SU-DHL-6 (cell line): Measurements from ENCODE around the gene RHOBTB3.

ENCODE experiments used
- H2AFZ ChIP-seq: fragments of 200-600 bp; sonication (generic); 2 replicates; pipeline ENCODE4 v1.6.1; 2014; ENCODE audit warnings: low read depth, mild to moderate bottlenecking, moderate library complexity, mixed read lengths, antibody characterized with exemption, low read length; ENCODE audit not compliant: severe bottlenecking
- H3F3A ChIP-seq: fragments of 200-600 bp; shearing (Covaris generic); 2 replicates; pipeline ENCODE4 v1.6.0; 2016; ENCODE audit warnings: antibody characterized with exemption, mild to moderate bottlenecking; ENCODE audit not compliant: insufficient read depth
- H3K27ac ChIP-seq: fragments of 200-600 bp; sonication (generic); 2 replicates; pipeline ENCODE4 v1.5.1; 2016; ENCODE audit warnings: low read depth, mild to moderate bottlenecking, low read length, moderate library complexity, mixed read lengths
- H3K27me3 ChIP-seq: fragments of 200-600 bp; sonication (generic), shearing (Covaris generic); 2 replicates; pipeline ENCODE4 v1.6.0; 2014; ENCODE audit warnings: mild to moderate bottlenecking, low read length
- H3K36me3 ChIP-seq: fragments of 200-600 bp; sonication (generic); 2 replicates; pipeline ENCODE4 v1.6.1; 2014; ENCODE audit warnings: mild to moderate bottlenecking, low read length, mixed read lengths
- H3K4me2 ChIP-seq: fragments of 300-600, 200-600 bp; shearing (Covaris generic), sonication (generic); 2 replicates; pipeline ENCODE4 v1.6.0; 2014; ENCODE audit warnings: low read length, low read depth, mild to moderate bottlenecking; ENCODE audit not compliant: poor library complexity, severe bottlenecking
- H3K4me3 ChIP-seq: fragments of 200-600 bp; sonication (generic); 2 replicates; pipeline ENCODE4 v1.5.1; 2014; ENCODE audit warnings: antibody characterized with exemption, low read length, mild to moderate bottlenecking, mixed read lengths; ENCODE audit not compliant: insufficient read depth, poor library complexity, severe bottlenecking
- H3K79me2 ChIP-seq: fragments of 200-600 bp; sonication (generic); 2 replicates; pipeline ENCODE4 v1.6.1; 2014; ENCODE audit warnings: mild to moderate bottlenecking, low read length, moderate library complexity; ENCODE audit not compliant: insufficient read depth
- H3K9ac ChIP-seq: fragments of 200-600 bp; sonication (generic); 2 replicates; pipeline ENCODE4 v1.7.0; 2014; ENCODE audit warnings: mild to moderate bottlenecking, low read length
- H3K9me2 ChIP-seq: fragments of 200-600 bp; sonication (generic); replicated peaks from 2 replicates; pipeline ENCODE4 v1.6.1; 2014; ENCODE audit warnings: low read length; ENCODE audit not compliant: insufficient read depth
- H3K9me3 ChIP-seq: fragments of 200-600 bp; sonication (generic); 2 replicates; pipeline ENCODE4 v1.6.1; 2014; ENCODE audit warnings: low read length, mixed read lengths; ENCODE audit not compliant: insufficient read depth
- H4K20me1 ChIP-seq: fragments of 200-600 bp; sonication (generic); 2 replicates; pipeline ENCODE4 v1.6.1; 2014; ENCODE audit warnings: low read depth, mild to moderate bottlenecking, antibody characterized with exemption, low read length, moderate library complexity, mixed read lengths
- EZH2phosphoT487 ChIP-seq: fragments of 200-600 bp; sonication (generic), shearing (Covaris generic); conservative IDR thresholded peaks from 2 replicates; pipeline ENCODE4 v1.6.1; 2018; ENCODE audit warnings: mild to moderate bottlenecking, antibody characterized with exemption, low read length, moderate library complexity, mixed read lengths
- TF ChIP-seq, protein P1 (sequence below): fragments of 200-600 bp; sonication (generic); IDR thresholded peaks from one replicate; pipeline ENCODE4 v1.5.1; 2017; ENCODE audit warnings: antibody characterized with exemption, mild to moderate bottlenecking, low read length, moderate library complexity; ENCODE audit not compliant: insufficient read depth, poor library complexity, severe bottlenecking

Gene RHOBTB3, protein sequence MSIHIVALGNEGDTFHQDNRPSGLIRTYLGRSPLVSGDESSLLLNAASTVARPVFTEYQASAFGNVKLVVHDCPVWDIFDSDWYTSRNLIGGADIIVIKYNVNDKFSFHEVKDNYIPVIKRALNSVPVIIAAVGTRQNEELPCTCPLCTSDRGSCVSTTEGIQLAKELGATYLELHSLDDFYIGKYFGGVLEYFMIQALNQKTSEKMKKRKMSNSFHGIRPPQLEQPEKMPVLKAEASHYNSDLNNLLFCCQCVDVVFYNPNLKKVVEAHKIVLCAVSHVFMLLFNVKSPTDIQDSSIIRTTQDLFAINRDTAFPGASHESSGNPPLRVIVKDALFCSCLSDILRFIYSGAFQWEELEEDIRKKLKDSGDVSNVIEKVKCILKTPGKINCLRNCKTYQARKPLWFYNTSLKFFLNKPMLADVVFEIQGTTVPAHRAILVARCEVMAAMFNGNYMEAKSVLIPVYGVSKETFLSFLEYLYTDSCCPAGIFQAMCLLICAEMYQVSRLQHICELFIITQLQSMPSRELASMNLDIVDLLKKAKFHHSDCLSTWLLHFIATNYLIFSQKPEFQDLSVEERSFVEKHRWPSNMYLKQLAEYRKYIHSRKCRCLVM

DNA sequence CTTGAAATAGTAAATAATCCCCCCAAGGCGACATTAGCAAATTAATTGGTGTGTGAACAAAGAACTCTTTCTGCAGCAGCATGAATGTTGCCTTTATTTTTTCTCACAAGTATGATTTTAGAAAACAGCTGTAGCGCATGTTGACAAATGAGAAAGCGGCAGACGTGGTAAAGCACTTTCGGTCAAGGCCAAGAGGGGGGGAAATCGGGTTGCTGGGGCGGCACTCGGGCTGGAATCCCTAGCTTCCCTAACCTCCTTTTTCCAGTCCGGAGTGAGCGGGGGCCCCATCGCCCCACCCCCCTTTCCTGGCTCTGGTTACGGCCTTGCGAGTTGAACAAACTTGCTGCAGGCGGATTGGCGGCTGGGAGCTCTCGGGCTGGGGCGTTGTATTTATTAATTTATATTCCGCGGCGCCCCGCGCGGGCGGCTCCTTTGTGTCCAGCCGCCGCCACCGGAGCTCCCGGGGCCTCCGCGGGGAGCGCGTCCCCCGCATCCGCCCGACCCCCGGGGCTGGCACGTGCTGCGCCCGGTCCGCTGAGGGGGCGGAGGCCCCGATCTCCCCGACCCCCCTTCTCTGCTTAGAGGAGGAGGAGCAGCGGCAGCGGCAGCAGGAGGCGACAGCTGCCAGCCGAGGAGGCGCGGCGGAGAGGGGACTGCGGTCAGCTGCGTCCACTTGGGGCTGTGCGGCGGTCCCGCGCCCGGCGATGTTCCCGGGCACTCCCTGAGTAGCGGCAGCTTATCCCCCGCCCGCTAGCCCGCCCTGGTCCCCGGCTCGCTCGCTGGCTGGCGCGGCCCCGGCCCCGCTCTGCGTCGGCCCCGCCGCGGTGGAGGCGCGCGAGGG is at the start of gene RHOBTB3:
TSS of gene RHOBTB3 (plus strand) at position 607 of the 841 bp plus-strand sequence. CDS start 347 bp downstream, outside the sequence.
- Histone ChIP-seq H3K9me3 (no peaks in the 10 kb centered on the region), H3K36me3 (no peaks in the 10 kb centered on the region), H3F3A (no peaks in the 10 kb centered on the region), H3K4me3 (peak within 1 kb of the TSS; percentile 39), H2AFZ (peak within 1 kb of the TSS; percentile 50), H3K27me3 (no peaks in the 10 kb centered on the region), H3K27ac (no peak within 1 kb of the TSS), H3K9ac (peak within 1 kb of the TSS; percentile 28; the same call in 1 of the 2 replicates), H3K9me2 (no peaks in the 10 kb centered on the region), H4K20me1 (no peaks in the 10 kb centered on the region), H3K4me2 (peak within 1 kb of the TSS; percentile 47), H3K79me2 (no peaks in the 10 kb centered on the region)
- TF ChIP-seq EZH2phosphoT487, result peak; percentile 86; the same call in 1 of the 2 replicates
- TF ChIP-seq, protein P1, sequence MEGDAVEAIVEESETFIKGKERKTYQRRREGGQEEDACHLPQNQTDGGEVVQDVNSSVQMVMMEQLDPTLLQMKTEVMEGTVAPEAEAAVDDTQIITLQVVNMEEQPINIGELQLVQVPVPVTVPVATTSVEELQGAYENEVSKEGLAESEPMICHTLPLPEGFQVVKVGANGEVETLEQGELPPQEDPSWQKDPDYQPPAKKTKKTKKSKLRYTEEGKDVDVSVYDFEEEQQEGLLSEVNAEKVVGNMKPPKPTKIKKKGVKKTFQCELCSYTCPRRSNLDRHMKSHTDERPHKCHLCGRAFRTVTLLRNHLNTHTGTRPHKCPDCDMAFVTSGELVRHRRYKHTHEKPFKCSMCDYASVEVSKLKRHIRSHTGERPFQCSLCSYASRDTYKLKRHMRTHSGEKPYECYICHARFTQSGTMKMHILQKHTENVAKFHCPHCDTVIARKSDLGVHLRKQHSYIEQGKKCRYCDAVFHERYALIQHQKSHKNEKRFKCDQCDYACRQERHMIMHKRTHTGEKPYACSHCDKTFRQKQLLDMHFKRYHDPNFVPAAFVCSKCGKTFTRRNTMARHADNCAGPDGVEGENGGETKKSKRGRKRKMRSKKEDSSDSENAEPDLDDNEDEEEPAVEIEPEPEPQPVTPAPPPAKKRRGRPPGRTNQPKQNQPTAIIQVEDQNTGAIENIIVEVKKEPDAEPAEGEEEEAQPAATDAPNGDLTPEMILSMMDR, result no peak

DNA sequence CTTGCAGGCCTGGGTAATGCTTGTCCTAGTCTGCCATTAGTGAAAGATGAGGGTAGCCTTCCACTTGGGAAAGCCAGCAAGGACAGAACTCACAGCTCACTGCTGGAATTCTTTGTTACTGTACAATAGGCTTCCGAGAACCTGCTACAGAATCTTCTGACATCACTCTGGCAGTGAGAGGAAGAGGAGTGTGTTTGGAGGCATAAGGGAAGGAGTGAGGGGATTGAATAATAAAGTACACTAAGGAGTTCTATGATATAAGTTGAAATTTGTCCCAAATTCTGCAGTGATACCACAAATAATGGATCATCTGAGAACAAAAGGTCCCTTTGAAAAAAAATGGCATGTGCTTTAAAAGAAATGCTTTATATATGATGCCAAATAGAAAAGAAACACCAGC is 48.2 kb upstream of the RHOBTB3 start, which contains the start of gene SPATA9:
TSS of gene SPATA9 (minus strand) at position 101 of the 400 bp plus-strand sequence. CDS start 137 bp downstream, outside the sequence.
- H2AFZ ChIP-seq, result no peak within 1 kb of the TSS
- H3K9me3 ChIP-seq, result no peaks in the 10 kb centered on the region
- TF ChIP-seq, protein P1, result no peak
- TF ChIP-seq EZH2phosphoT487, result no peak
- no peaks in the 10 kb centered on the region for H3K79me2 ChIP-seq
- no peaks in the 10 kb centered on the region for H3K36me3 ChIP-seq
- peaks cover 10% of the 10 kb centered on the region; the same call in 1 of the 2 replicates for H3K27me3 ChIP-seq
- H4K20me1 ChIP-seq, result no peaks in the 10 kb centered on the region
- H3K4me2 ChIP-seq, result no peak within 1 kb of the TSS
- H3K9ac ChIP-seq, result no peak within 1 kb of the TSS
- no peaks in the 10 kb centered on the region for H3F3A ChIP-seq
- H3K9me2 ChIP-seq, result no peaks in the 10 kb centered on the region
- no peak within 1 kb of the TSS for H3K27ac ChIP-seq
- no peak within 1 kb of the TSS for H3K4me3 ChIP-seq

DNA sequence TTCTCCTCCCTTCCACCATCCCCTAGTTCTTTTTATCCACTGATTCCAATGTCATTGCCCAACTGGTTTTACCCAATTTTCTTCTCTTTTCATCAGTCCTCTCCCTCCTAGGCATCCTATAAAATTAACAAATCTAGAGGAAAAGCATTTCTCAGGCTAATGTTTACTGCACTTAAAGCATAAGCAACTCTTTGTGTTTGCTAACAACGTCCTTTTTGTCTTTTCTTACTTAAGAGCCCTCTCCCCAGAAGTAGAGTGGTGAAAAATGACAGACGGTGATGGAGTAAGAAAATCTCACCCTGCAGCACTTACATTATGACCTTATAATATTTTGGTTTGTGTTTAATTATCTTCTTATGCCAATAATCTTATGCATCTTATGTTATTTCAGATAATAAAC is 46.8 kb upstream of the RHOBTB3 start:
- H3K9me2 ChIP-seq, result no peaks in the 10 kb centered on the region
- H3K9me3 ChIP-seq, result no peaks in the 10 kb centered on the region
- no peak overlapping the region for H3K4me3 ChIP-seq
- no peak overlapping the region for H3K9ac ChIP-seq
- no peak overlapping the region for H3K27ac ChIP-seq
- H2AFZ ChIP-seq, result no peak overlapping the region
- H4K20me1 ChIP-seq, result no peaks in the 10 kb centered on the region
- H3F3A ChIP-seq, result no peaks in the 10 kb centered on the region
- H3K4me2 ChIP-seq, result no peak overlapping the region
- 0 out of 2 replicates have a peak, but pooled peaks cover 5% of the 10 kb centered on the region for H3K27me3 ChIP-seq
- TF ChIP-seq, protein P1, result no peak
- TF ChIP-seq EZH2phosphoT487, result no peak
- H3K79me2 ChIP-seq, result no peaks in the 10 kb centered on the region
- H3K36me3 ChIP-seq, result no peaks in the 10 kb centered on the region
